Trophoblast cell (in vitro differentiated cells and primary cell): Measurements from ENCODE around the gene EFCAB13.
"Not testable (repeated sequence)": the region's sequence is repeated elsewhere in the genome, so short reads cannot be mapped to it uniquely, and the experiment has no call there.

ENCODE experiments used
- DNase-seq, 2 donors: peaks; one replicate each; pipeline ENCODE4 v3.0.0-alpha.2; 2016
- H2AFZ ChIP-seq: 2 replicates; pipeline ENCODE4 v1.6.1; 2013; ENCODE audit warnings: low read length, moderate library complexity, mild to moderate bottlenecking; ENCODE audit not compliant: insufficient read depth, poor library complexity
- H2AK5ac ChIP-seq: 2 replicates; pipeline ENCODE4 v1.6.1; 2013; ENCODE audit warnings: mild to moderate bottlenecking, low read length
- H2BK120ac ChIP-seq: 2 replicates; pipeline ENCODE4 v1.6.1; 2013; ENCODE audit warnings: low read length, mild to moderate bottlenecking, moderate library complexity; ENCODE audit not compliant: insufficient read depth, poor library complexity
- H2BK12ac ChIP-seq: 2 replicates; pipeline ENCODE4 v1.6.1; 2013; ENCODE audit warnings: mild to moderate bottlenecking, low read length, moderate library complexity
- H2BK5ac ChIP-seq: 2 replicates; pipeline ENCODE4 v1.6.1; 2013; ENCODE audit warnings: low read length, low read depth, moderate library complexity, mild to moderate bottlenecking; ENCODE audit not compliant: poor library complexity
- H3K14ac ChIP-seq: 2 replicates; pipeline ENCODE4 v1.6.1; 2013; ENCODE audit warnings: mild to moderate bottlenecking, low read length
- H3K18ac ChIP-seq: 2 replicates; pipeline ENCODE4 v1.6.1; 2013; ENCODE audit warnings: mild to moderate bottlenecking, low read length
- H3K23ac ChIP-seq: 2 replicates; pipeline ENCODE4 v1.6.1; 2013; ENCODE audit warnings: low read length
- H3K27ac ChIP-seq: 2 replicates; pipeline ENCODE4 v1.5.1; 2013; ENCODE audit warnings: low read depth, mild to moderate bottlenecking, inconsistent platforms, low read length, moderate library complexity
- H3K27me3 ChIP-seq: 2 replicates; pipeline ENCODE4 v1.6.1; 2013; ENCODE audit warnings: inconsistent platforms, mild to moderate bottlenecking, low read length, moderate library complexity; ENCODE audit not compliant: insufficient read depth
- H3K36me3 ChIP-seq, 2 experiments: 1 replicate in 1 of 2; 2 replicates in 1 of 2; pipeline ENCODE4 v1.6.1; 2013; ENCODE audit warnings: low read length in 2 of 2, mild to moderate bottlenecking in 2 of 2, moderate library complexity in 1 of 2; ENCODE audit not compliant: insufficient read depth in 2 of 2, control insufficient read depth in 1 of 2
- H3K4ac ChIP-seq: 2 replicates; pipeline ENCODE4 v1.6.1; 2013; ENCODE audit warnings: low read depth, mild to moderate bottlenecking, low read length, moderate library complexity
- H3K4me1 ChIP-seq, 2 experiments: 1 replicate in 1 of 2; 2 replicates in 1 of 2; pipeline ENCODE4 v1.6.1; 2013; ENCODE audit warnings: low read length in 2 of 2, mild to moderate bottlenecking in 2 of 2, moderate library complexity in 1 of 2; ENCODE audit not compliant: insufficient read depth in 2 of 2, control insufficient read depth in 1 of 2
- H3K4me2 ChIP-seq: 2 replicates; pipeline ENCODE4 v1.6.1; 2013; ENCODE audit warnings: inconsistent platforms, mild to moderate bottlenecking, low read length, moderate library complexity
- H3K4me3 ChIP-seq: 2 replicates; pipeline ENCODE4 v1.5.1; 2013; ENCODE audit warnings: mild to moderate bottlenecking, low read depth, low read length, inconsistent platforms
- H3K79me1 ChIP-seq: one replicate; pipeline ENCODE4 v1.6.1; 2013; ENCODE audit warnings: low read length
- H3K79me2 ChIP-seq: 2 replicates; pipeline ENCODE4 v1.6.1; 2013; ENCODE audit warnings: low read length, mild to moderate bottlenecking; ENCODE audit not compliant: control insufficient read depth, insufficient read depth, poor library complexity
- H3K9ac ChIP-seq: 2 replicates; pipeline ENCODE4 v1.6.1; 2013; ENCODE audit warnings: mild to moderate bottlenecking, low read length
- H3K9me3 ChIP-seq: 2 replicates; pipeline ENCODE4 v1.6.1; 2013; ENCODE audit warnings: low read depth, mild to moderate bottlenecking, control low read depth, inconsistent platforms, low read length; ENCODE audit not compliant: insufficient read depth
- H4K12ac ChIP-seq: 2 replicates; pipeline ENCODE4 v1.6.1; 2013; ENCODE audit warnings: low read depth, mild to moderate bottlenecking, low read length, moderate library complexity
- H4K8ac ChIP-seq: 2 replicates; pipeline ENCODE4 v1.6.1; 2013; ENCODE audit warnings: low read depth, mild to moderate bottlenecking, low read length, moderate library complexity
- H4K91ac ChIP-seq: one replicate; pipeline ENCODE4 v1.6.1; 2013; ENCODE audit warnings: low read depth, mild to moderate bottlenecking, low read length, moderate library complexity
- WGBS: extraction: QIAGEN DNeasy Blood & Tissue Kit; methylation state at CpG from one replicate; pipeline ENCODE4 v1.1.7; 2013; ENCODE audit warnings: missing lambda C conversion rate; ENCODE audit not compliant: insufficient read length, insufficient coverage; ENCODE audit errors: extremely low coverage; 5-methylcytosine and 5-hydroxymethylcytosine counted together

EFCAB13 gene

GRCh38 chr17:47397532-47398128 is 73.9 kb downstream of the EFCAB13 start:
- H3K79me2 ChIP-seq, H3K27me3 ChIP-seq, H4K8ac ChIP-seq, H3K4me2 ChIP-seq, H2AFZ ChIP-seq, H3K27ac ChIP-seq, H2BK5ac ChIP-seq, H3K36me3 ChIP-seq, H3K4me1 ChIP-seq, H3K4me3 ChIP-seq, H4K91ac ChIP-seq, H3K9ac ChIP-seq, DNase-seq, H3K79me1 ChIP-seq, H2BK12ac ChIP-seq, H2BK120ac ChIP-seq, H3K18ac ChIP-seq, H3K9me3 ChIP-seq, H2AK5ac ChIP-seq, H3K4ac ChIP-seq, H3K23ac ChIP-seq, H3K14ac ChIP-seq, H4K12ac ChIP-seq: not testable (repeated sequence)
- WGBS, result no CpG with 5 or more reads among the region's 49 CpGs

GRCh38 chr17:47400333-47400732 is 76.6 kb downstream of the EFCAB13 start:
- no peak overlapping the region for H4K91ac ChIP-seq

GRCh38 chr17:47401100-47401499 is 77.3 kb downstream of the EFCAB13 start:
- no peak overlapping the region for H3K4ac ChIP-seq
- H2BK5ac ChIP-seq, result no peak overlapping the region
- no peaks in the 10 kb centered on the region for H3K79me2 ChIP-seq
- no peak overlapping the region for H3K14ac ChIP-seq
- no peaks in the 10 kb centered on the region for H3K9me3 ChIP-seq
- H3K18ac ChIP-seq, result no peak overlapping the region
- H2BK12ac ChIP-seq, result no peak overlapping the region
- H3K9ac ChIP-seq, result no peak overlapping the region
- H2BK120ac ChIP-seq, result no peak overlapping the region
- no peak for DNase-seq
- H2AK5ac ChIP-seq, result no peak overlapping the region
- no peak overlapping the region for H3K4me3 ChIP-seq
- no peak overlapping the region for H2AFZ ChIP-seq
- H3K4me2 ChIP-seq, result no peak overlapping the region
- no peaks in the 10 kb centered on the region for H3K36me3 ChIP-seq
- H3K23ac ChIP-seq, result no peak overlapping the region
- no peak overlapping the region for H4K8ac ChIP-seq
- H3K79me1 ChIP-seq, result no peaks in the 10 kb centered on the region
- H3K27ac ChIP-seq, result no peak overlapping the region
- no peaks in the 10 kb centered on the region for H3K4me1 ChIP-seq
- WGBS, result no CpG with 5 or more reads among the region's 2 CpGs
- H4K91ac ChIP-seq, result no peak overlapping the region
- H4K12ac ChIP-seq, result no peak overlapping the region
- no peaks in the 10 kb centered on the region for H3K27me3 ChIP-seq

More at GRCh38 chr17:47400333-47400732, 76.6 kb downstream of the EFCAB13 start:
- Histone ChIP-seq H3K23ac (no peak overlapping the region), H2AFZ (no peak overlapping the region), H3K79me1 (no peaks in the 10 kb centered on the region), H2BK12ac (no peak overlapping the region), H3K4me1 (no peaks in the 10 kb centered on the region), H3K14ac (no peak overlapping the region), H3K27me3 (no peaks in the 10 kb centered on the region), H3K9me3 (no peaks in the 10 kb centered on the region), H3K36me3 (no peaks in the 10 kb centered on the region), H2AK5ac (no peak overlapping the region), H3K4me3 (no peak overlapping the region), H2BK5ac (no peak overlapping the region), H4K12ac (no peak overlapping the region), H3K18ac (no peak overlapping the region), H3K9ac (no peak overlapping the region), H3K27ac (no peak overlapping the region), H3K79me2 (no peaks in the 10 kb centered on the region), H3K4me2 (no peak overlapping the region), H2BK120ac (no peak overlapping the region), H4K8ac (no peak overlapping the region), H3K4ac (no peak overlapping the region)
- no peak for DNase-seq
- WGBS, result no CpG with 5 or more reads among the region's 1 CpG

DNA sequence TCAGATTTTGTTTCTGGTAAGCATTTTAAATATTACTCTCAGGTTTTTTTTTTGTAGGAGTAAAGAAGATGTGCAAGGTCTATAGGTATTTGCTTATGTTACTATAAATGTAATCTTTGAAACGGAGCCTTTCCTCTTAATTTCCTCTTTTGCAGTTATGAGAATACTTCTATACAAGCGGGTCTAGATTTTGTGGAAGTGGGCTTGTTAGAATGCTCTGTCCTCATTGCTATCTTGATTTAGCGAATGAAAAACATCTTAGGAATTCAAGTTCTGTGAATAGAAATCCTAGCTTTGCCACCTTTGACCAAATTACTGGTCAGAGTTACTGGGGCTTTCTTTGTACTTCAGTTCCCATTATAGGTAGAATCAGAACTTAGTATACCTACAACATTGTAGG is 80.3 kb downstream of the EFCAB13 start:
- H2BK120ac ChIP-seq, result no peak overlapping the region
- no CpG with 5 or more reads among the region's 3 CpGs for WGBS

More for the DNA sequence above, 80.3 kb downstream of the EFCAB13 start:
- H3K9ac ChIP-seq, result no peak overlapping the region
- no peak overlapping the region for H2AK5ac ChIP-seq
- no peaks in the 10 kb centered on the region for H3K9me3 ChIP-seq
- no peak overlapping the region for H2BK12ac ChIP-seq
- no peak overlapping the region for H2AFZ ChIP-seq
- no peaks in the 10 kb centered on the region for H3K27me3 ChIP-seq
- H3K79me2 ChIP-seq, result no peaks in the 10 kb centered on the region
- no peak overlapping the region for H2BK5ac ChIP-seq
- peak in 1 of 2 donors; percentile 76 for DNase-seq
- no peak overlapping the region for H3K18ac ChIP-seq
- no peaks in the 10 kb centered on the region for H3K4me1 ChIP-seq
- no peak overlapping the region for H4K8ac ChIP-seq
- no peak overlapping the region for H3K27ac ChIP-seq
- no peak overlapping the region for H4K91ac ChIP-seq
- H3K36me3 ChIP-seq, result no peaks in the 10 kb centered on the region
- no peak overlapping the region for H3K23ac ChIP-seq
- no peak overlapping the region for H3K4me3 ChIP-seq
- no peak overlapping the region for H3K4ac ChIP-seq
- H3K14ac ChIP-seq, result no peak overlapping the region
- no peaks in the 10 kb centered on the region for H3K79me1 ChIP-seq
- H3K4me2 ChIP-seq, result no peak overlapping the region
- H4K12ac ChIP-seq, result no peak overlapping the region
